ENCODE measurements around the gene CMAS.
"Not testable (repeated sequence)": the region's sequence is repeated elsewhere in the genome, so short reads cannot be mapped to it uniquely, and the experiment has no call there.

Gene CMAS

DNA sequence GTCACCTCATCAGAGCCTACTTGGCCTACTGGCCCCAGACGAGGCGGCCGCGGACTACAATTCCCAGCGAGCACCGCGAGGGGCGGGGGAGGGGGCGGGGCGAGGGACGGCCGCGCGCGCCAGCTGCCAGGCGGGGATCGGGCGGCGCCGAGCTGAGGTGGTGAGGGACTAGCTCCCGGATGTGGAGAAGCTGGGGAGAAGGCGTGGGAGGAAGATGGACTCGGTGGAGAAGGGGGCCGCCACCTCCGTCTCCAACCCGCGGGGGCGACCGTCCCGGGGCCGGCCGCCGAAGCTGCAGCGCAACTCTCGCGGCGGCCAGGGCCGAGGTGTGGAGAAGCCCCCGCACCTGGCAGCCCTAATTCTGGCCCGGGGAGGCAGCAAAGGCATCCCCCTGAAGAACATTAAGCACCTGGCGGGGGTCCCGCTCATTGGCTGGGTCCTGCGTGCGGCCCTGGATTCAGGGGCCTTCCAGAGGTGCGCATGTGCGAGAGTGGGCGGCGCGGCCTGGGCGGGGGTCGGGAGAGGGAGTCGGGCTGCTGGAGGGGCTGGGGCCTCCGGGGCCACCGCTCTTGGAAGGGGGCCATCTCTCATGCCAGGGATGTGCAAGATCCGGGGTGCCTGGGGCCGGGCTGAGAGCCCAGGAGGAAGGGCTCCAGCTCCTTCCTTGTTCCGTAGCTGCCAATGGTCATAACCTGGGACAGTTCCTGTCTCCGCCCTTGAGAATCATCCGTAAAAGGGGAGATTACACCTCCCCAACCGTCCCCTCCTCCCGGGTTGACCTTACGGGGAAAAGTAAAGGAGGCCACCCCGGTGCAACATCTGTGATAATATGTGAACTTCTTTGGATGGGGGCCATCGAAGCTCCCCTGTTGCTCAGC is at the start of gene CMAS:
CMAS (plus strand) TSS at position 129 of the 878 bp plus-strand sequence; CDS start at position 215, 86 bp downstream.
- FAIRE-seq, result no peak

DNA sequence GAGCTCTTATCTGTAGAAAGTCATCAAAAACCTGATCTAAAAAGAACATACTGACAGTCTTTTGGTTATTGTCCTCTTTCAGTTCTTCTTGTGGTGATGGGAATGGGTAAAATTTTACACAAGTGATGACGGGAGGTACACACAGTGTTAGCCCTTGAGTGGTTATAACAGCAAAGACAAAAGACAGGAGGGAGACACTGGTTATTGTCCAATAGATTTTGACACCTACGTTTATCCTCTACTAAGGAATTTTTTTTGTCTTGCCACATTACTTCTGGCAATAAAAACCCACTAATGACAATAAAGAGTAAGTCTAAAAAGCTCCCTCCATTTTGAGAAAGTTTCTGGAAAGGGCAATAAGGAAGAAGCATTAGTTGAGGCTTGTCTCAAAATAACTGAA is 47.7 kb upstream of the CMAS start:
- no peak for FAIRE-seq

DNA sequence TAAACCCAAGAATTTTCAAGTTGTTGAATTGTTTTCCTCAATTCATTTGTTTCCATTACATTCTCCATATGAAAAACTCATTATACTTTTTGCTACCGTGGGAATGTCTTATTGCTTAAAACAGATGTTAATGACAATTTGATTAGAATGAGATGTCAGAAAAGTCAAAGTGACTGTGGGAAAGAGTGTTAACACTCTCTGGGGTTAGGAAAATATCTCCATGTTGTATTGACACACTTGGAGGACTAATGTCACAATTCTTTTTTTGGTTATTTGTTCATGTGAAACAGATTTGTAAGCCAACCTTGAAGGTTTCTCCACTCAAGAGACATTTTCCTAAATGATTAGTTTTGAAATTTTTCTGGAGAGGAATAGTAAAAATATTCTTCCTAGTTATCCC is 47.2 kb upstream of the CMAS start:
- FAIRE-seq, result no peak

DNA sequence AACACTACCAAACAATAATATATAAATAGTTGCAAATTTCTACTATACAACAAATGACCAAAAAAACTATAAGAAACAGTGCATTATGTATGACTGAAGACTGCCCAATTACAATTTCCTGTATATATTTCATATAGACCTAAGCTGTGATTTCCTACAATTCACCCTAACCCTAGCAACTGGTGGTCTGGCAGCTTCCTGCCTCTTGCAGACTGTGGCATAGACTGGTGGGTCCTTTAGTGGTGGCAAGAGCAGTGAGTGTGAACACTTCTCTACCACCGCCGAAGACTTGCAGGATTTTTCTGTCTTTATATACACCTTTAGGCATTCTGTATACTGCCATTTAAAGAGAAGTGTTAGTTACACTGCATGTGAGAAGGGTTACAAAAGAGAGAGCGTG is 43.6 kb upstream of the CMAS start:
- no peak for FAIRE-seq

DNA sequence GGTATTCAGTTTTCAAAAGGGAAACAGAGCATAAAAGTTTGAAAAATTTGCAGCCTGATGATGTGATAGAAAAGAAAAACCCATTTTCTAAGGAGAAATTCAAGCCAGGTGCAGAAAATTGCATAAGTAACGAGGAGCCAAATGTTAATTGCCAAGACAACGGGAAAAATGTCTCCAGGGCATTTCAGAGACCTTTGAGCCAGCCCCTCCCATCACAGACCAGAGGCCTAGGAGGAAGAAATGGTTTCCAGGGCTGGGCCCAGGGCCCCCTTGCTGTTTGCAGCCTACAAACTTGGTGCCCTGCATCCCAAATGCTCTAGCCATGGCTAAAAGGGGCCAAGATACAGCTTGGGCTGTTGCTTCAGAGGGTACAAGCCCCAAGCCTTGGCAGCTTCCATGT is 38.2 kb upstream of the CMAS start:
- not testable (repeated sequence) for FAIRE-seq

DNA sequence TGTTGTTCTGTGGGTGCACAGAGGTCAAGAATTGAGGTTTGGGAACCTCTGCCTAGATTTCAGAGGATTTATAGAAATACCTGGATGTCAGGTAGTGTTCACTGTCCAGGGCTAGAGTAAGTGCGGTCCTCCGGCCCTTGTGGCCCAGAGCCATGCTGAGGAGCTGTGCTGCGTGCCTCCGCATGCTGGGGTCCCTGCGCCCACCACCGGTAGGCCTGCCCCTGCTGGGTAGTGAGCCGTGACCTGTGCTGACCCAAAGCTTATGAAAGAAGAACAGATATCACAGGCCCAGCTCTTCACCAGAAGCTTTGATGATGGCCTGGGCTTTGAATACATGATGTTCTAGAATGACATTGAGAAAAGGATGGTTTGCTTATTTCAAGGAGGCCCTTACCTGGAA is 37.8 kb upstream of the CMAS start:
- no peak for FAIRE-seq

DNA sequence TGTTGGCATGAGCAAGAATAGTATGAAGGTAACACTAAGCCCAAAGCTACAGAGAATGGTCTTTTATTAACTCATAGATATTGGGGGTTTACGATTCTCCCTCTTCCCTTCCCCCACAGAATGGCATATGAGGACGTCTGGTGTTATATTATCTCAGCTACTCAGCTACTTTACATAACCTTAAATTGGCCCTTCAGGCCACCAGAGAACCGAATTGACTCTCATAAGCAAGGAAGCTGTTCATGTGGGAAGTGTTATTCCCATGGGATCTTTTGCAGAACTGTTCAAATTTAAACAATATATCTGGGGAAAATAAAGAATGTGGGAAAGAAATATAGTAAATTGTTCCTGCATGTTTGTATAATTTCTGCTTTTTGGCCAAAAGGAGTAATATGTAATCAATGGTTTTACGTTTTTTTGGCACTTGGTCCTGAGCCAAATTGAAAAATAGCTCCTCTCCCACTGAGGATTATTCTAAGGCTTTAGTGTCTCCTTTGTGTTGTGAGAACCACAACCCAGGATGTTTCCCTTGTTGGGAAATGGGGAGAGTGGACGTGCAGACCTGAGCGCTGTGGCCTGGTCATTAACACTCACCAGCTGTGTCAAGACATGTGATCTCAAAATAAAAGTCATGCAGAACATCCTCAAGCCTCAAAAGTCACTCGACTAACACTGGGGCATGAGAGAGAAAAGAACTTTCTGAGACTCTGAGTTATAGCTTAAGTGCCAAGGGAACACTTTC is 31.8 kb upstream of the CMAS start:
- FAIRE-seq, result no peak

DNA sequence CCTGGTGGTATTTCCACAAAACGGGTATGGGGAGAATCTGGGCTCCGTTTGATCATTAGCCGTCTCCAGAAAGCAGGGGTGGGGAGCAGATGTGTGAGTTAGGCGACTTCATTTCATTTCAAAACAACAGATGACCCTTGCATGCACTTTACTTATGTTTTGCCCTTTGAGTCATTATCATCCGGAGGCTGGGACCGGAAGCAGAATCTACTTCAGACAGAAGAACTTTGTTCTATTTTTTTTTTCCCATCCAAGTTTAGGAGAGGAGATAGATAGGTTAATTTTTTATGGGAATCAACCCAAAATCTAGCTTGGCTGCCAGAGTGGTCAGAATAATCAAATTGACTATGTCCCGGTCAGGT is 31.3 kb upstream of the CMAS start:
- FAIRE-seq, result no peak

DNA sequence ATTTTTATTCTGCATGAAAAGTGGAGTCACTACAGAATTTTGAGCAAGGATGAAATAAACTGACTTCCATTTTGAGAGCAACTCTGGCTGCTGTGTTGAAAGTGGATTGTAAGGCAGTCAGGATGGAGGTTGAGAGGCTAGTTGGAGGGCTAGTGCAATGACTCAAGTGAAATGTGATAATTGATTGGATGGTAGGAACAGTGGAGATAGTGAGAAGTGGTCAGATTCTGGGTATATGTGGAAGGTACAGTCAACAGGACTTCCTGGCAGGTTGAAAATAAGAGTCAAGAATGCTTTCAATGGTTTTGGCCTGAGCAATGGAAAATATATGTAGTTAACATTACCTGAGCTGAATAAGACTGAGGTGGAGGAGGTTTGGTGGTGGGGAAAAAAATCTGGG is 29.0 kb upstream of the CMAS start:
- no peak for FAIRE-seq

DNA sequence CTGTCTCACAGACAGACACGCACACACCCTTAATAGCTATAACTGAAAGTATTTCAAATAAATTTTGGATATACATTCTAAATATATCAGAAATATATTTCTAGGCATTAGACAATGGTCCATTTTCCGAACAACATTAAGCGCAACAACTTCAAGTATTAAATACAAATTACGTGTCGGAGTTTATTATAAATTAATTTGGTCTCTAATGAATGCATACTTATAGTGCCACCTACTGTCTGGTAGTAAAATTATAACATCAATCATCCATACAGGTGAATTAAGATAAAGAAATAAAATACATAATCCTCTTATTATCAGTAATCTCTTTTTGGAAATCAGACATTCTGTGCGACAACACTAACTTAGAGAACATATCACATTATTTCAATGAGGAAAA is 27.2 kb upstream of the CMAS start:
- FAIRE-seq, result peak; percentile 73

DNA sequence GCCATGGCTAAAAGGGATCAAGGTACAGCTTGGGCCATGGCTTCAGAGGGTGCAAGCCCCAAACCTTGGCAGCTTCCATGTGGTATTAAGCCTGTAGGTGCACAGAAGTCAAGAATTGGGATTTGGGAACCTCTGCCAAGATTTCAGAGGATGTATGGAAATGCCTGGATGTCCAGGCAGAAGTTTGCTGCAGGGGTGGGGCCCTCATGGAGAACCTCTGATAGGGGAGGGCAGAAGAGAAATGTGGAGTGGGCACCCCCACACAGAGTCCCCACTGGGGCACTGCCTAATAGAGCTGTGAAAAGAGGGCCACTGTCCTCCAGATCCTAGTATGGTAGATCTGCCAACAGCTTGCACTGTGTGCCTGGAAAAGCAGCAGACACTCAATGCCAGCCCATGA is 22.5 kb upstream of the CMAS start:
- not testable (repeated sequence) for FAIRE-seq

DNA sequence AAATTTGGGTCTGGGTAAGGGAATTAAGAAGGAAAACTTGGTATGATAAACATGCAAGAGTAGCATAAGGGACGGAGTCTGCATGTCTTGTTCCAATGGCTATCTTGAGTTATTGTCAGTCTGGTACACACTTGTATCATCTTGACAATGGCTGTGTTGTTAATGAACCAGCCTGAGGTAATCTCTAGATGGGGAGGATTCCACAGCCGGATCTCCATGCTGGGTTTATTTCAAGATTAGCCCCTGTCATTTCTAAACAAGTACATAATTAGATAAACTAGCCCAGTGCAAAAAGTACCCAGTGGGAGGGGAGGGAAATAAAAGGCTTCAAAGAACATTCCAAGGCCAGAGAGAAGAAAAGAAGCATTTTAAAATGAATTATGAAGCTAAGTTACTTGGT is 16.5 kb upstream of the CMAS start:
- no peak for FAIRE-seq

DNA sequence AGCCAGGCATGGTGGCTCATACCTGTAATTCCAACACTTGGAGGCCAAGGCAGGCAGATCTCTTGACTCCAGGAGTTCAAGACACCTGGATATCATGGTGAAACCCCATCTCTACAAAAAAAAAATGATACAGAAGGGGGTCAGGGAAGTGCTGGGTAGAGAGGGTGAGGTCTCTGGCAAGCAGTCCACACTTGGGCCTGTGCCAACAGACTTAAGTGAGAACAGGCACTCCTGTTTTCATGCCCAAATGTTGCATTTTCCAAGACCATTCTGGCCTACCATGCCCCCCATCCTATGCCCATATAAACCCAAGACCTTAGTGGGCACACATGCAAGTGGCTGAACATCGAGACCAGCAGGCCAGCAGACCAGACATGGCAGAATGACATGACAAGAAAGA is 16.0 kb upstream of the CMAS start:
- no peak for FAIRE-seq

DNA sequence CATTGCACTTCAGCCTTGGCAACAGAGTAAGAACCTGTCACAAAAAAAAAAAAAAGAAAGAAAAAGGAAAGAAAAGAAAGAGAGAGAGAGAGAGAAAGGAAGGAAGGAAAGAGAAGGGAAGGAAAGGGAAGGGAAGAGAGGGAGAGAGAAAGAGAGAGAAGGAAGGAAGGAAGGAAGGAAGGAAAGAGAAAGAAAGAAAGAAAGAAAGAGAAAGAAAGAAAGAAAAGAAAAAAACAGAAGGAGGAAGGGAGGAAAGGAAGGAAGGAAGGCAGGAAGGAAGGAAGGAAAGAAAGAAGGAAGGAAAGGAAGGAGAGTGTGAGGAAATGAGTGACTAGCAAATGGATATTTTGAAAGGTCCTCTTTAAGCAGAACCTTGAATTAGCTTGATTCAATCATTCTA is 13.3 kb upstream of the CMAS start:
- no peak for FAIRE-seq

DNA sequence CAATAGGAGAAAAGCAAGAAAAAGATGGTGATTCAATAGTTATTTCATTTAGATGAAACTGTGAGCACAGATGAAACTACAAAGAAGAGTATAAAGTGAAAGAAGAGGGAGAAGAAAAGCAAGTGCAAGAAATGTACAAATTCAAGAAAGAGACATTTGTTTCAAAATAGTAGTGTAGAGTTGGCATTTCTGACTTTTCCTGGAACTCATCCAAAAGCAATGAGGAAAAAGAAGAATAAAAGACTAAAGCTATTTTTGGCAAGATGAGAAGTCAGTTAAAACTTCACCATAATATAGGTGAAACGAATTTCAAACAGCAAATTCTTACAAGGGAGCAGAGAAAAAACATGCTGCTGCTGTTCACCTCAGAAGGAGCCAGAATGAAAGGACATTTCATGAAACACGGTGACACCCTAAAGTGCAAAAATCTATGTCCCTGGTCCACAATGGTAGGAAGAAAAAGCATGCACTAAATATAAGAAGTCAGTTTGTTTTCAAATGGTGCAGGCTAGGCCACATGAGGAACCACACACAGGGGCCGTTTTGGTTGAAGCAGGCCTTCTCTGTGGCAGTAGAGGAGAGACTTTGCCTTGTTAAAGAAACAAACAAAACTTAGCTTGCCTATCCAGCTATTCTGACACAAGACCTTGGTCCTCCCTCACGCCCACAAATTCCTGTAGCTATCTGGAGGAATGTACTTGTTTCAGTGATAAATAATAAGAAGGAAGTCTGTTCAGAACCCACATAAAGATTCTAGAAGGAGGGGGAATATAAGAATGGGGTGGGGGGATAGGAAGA is 11.1 kb upstream of the CMAS start:
- no peak for FAIRE-seq

DNA sequence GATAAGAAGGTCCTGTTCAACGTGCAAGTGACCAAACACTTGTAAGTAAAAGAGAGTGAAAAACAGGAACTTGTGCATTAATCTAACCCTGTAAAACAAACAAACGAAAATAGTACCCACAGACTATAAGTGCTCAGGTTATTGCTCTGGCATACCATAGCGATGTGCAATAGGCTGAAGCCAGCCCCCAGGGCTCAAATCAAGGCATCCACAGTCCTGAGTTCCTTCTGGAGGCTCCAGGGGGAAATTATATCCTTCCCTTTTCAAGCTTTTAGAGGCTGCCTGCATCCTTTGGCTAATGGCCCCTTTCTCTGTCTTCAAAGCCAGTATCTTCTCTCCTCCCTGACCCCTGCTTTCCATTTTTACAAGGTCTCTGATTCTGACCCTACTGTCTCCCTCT is 8.1 kb upstream of the CMAS start:
- FAIRE-seq, result no peak

DNA sequence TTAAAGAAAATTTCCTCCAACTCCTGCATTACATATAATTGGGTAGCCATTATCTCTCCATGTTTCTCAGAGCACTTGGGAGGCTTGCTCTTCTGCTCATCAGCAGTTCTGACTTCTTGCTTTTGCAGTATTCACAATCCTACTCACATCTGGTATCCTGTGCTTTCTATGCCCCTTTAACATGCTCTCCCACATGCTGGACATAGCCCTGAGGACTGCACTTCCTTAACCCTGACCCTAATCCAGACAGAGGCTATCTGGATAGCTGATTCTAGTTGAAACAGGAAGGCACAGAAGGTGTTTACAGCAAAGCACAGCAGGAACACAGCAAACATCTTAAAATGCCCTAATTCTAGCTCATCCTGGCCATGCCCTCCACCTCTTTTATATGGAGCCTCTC is 7.3 kb upstream of the CMAS start:
- FAIRE-seq, result no peak

DNA sequence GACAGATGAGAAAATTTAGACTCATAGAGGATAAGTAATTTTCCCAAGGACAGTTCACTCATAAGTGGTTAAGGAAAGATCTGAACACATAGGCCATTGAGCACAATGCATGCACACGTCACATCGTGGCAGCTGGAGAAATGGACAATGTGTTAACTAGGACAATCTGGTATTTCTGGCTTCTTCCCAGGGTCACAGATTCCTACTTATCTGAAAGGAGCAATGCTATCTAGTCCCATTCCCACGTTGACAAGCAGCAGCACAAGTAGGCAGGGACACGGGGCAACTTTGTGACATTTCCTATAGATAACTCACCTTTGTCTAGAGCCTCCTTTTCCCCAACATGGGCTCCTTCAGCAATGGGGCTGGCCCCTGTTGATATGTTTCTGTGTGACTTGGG is 6.7 kb upstream of the CMAS start:
- no peak for FAIRE-seq

DNA sequence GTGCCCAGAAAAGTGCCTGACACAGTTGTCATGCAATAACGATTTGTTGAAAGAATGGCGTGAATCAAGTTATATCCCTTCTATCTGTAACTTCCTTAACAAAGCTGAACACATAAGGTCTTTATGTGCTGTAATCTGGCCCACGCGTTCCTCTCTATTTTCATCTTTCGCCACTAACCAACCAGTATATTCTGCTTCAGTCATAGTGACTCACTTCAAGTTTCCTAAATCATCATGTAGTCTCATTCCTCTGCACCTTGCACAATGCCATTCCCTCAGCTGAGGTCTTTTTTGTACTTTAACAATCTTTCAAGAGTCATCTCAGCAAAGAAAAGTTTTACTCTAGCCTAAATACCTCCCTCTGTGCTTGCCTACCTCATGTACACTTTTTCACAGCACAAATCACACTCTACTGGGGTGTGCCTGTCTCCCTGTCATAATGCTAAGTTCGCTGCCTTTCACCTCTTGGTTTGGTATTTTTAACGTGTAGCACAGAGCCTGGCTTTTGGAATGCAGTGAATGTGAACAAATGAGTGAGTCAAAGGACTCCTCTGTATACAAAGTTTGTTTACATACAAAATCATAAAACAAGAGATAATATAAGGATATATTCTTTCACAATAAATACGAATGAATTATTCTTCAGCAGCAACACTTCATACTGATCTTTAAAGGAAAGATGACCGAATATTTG is 2.9 kb upstream of the CMAS start:
- no peak for FAIRE-seq

DNA sequence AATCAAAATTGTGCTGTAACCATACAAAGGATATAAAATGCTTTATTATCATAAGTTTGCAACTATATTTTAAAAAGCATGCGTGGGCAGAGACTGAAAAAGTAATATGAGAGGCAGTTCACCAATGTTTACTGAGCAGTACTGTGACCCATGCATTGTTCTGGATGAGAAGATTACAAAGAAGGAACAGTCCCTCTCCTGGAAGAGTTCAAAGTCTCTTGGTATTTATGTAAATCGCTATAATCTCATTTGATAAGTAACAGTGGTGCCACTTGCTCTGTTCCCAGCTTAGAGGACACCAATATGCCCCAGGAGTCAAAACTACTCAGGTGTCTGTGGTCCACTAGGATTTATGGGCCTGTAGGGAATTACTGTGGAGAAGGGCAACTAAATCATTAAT is 2.1 kb upstream of the CMAS start:
- no peak for FAIRE-seq

DNA sequence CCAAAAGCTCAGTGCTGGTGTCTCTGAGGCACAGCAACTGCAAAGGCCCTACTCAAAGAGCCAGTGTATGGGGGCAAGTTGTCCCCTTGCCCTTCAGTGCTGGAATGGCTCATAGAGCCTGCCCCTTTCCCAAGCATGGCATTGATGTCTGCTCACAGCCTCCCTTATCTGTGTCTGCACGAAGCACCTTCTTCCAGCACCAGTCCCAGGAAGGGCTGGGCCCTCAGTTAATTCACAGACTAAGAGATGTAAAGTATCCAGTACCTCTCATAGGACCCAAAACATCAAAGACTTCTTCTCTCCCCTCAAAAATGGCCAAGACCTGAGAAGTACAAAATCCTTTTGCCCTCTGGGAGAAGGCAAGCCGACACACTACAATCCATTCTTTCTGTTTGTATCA is 1.6 kb upstream of the CMAS start:
- no peak for FAIRE-seq

DNA sequence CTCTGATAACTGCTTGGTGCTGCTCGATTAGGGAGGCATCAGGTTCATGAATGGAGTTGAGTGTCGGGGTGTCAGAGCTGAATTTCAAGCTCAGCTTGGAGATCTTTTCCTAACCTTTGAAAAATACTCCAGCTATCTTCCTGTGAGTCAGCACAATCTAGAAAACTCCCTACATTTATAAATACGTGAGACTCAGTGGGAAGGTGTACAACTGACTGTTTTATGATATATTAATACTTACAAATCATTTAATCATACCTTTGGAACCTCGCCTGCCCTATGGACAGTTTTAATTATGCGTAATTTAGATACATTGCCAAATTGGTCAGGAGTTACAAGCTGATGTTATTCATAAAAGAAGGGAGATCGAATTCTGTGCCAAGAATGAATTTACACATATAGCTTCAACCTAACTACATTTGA is 961 bp downstream of the CMAS start:
- no peak for FAIRE-seq

DNA sequence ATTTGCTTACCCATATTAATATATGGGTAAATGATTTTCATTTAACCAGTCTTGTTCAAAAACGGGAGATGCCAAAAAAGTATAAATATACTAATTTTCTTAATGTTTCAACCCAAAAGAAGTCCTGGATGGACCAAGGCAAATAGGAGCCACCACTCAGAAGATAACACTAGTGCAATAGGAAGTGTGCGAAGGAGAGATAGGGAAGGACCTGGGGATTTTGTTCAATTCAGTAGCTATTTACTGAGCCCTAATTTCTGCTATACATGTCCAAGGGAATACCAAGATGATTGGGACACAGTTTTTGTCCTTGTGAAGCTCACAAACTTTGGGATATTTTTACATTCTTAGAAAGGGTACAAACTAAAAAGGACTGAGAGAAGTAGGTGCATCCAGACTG is 1.5 kb downstream of the CMAS start:
- FAIRE-seq, result no peak
